ENCODE results near the gene LGALS1.
"Not testable (repeated sequence)": the region's sequence is repeated elsewhere in the genome, so short reads cannot be mapped to it uniquely, and the experiment has no call there.

LGALS1 gene

GRCh38 chr22:37697538-37697835 is 22.1 kb downstream of the LGALS1 start:
- FAIRE-seq (no peak), DNase-seq (ENCODE audit: insufficient read length, low spot score) (no peak)
- no peak for TF ChIP-seq POLR2A (IDR thresholded peaks at IDR 0.05; ENCODE audit: low read depth, low read length)

GRCh38 chr22:37701141-37701786 is 25.8 kb downstream of the LGALS1 start:
- no peak for TF ChIP-seq POLR2A (IDR thresholded peaks at IDR 0.05; ENCODE audit: low read depth, low read length)
- no peak for FAIRE-seq
- DNase-seq (ENCODE audit: insufficient read length, low spot score), result no peak

GRCh38 chr22:37703906-37704305 is 28.5 kb downstream of the LGALS1 start:
- no peak for DNase-seq (ENCODE audit: insufficient read length, low spot score)
- TF ChIP-seq POLR2A (IDR thresholded peaks at IDR 0.05; ENCODE audit: low read depth, low read length), result no peak
- FAIRE-seq, result no peak

- DNase-seq (ENCODE audit: insufficient read length, low spot score) (no peak), FAIRE-seq (no peak)
- no peak for TF ChIP-seq POLR2A (IDR thresholded peaks at IDR 0.05; ENCODE audit: low read depth, low read length)
Observed at GRCh38 chr22:37704645-37705044, 29.2 kb downstream of the LGALS1 start.

GRCh38 chr22:37705205-37705604 is 29.8 kb downstream of the LGALS1 start:
- TF ChIP-seq POLR2A (IDR thresholded peaks at IDR 0.05; ENCODE audit: low read depth, low read length), result no peak
- FAIRE-seq (no peak), DNase-seq (ENCODE audit: insufficient read length, low spot score) (no peak)

- TF ChIP-seq POLR2A (IDR thresholded peaks at IDR 0.05; ENCODE audit: low read depth, low read length), result no peak
- no peak for FAIRE-seq
- no peak for DNase-seq (ENCODE audit: insufficient read length, low spot score)
Observed at GRCh38 chr22:37708580-37709444, 33.4 kb downstream of the LGALS1 start.

- TF ChIP-seq POLR2A (IDR thresholded peaks at IDR 0.05; ENCODE audit: low read depth, low read length), result no peak
- FAIRE-seq (no peak), DNase-seq (ENCODE audit: insufficient read length, low spot score) (no peak)
Observed at GRCh38 chr22:37709445-37709765, 34.0 kb downstream of the LGALS1 start.

- TF ChIP-seq POLR2A (IDR thresholded peaks at IDR 0.05; ENCODE audit: low read depth, low read length), result no peak
Observed at GRCh38 chr22:37710675-37711074, 35.2 kb downstream of the LGALS1 start.

GRCh38 chr22:37711490-37711889 is 36.1 kb downstream of the LGALS1 start:
- no peak for TF ChIP-seq POLR2A (IDR thresholded peaks at IDR 0.05; ENCODE audit: low read depth, low read length)
- FAIRE-seq (no peak), DNase-seq (ENCODE audit: insufficient read length, low spot score) (no peak)

More at GRCh38 chr22:37710675-37711074, 35.2 kb downstream of the LGALS1 start:
- no peak for DNase-seq (ENCODE audit: insufficient read length, low spot score)
- no peak for FAIRE-seq

- no peak for DNase-seq (ENCODE audit: insufficient read length, low spot score)
- no peak for TF ChIP-seq POLR2A (IDR thresholded peaks at IDR 0.05; ENCODE audit: low read depth, low read length)
- no peak for FAIRE-seq
Observed at GRCh38 chr22:37713761-37714160, 38.3 kb downstream of the LGALS1 start.

GRCh38 chr22:37714634-37715033 is 39.2 kb downstream of the LGALS1 start:
- FAIRE-seq (no peak), DNase-seq (ENCODE audit: insufficient read length, low spot score) (no peak)
- TF ChIP-seq POLR2A (IDR thresholded peaks at IDR 0.05; ENCODE audit: low read depth, low read length), result no peak

GRCh38 chr22:37715760-37716159 is 40.3 kb downstream of the LGALS1 start:
- FAIRE-seq, result no peak
- DNase-seq (ENCODE audit: insufficient read length, low spot score), result no peak
- TF ChIP-seq POLR2A (IDR thresholded peaks at IDR 0.05; ENCODE audit: low read depth, low read length), result no peak

- FAIRE-seq (no peak), DNase-seq (ENCODE audit: insufficient read length, low spot score) (no peak)
- no peak for TF ChIP-seq POLR2A (IDR thresholded peaks at IDR 0.05; ENCODE audit: low read depth, low read length)
Observed at GRCh38 chr22:37716708-37717107, 41.3 kb downstream of the LGALS1 start.

- DNase-seq (ENCODE audit: insufficient read length, low spot score); FAIRE-seq: not testable (repeated sequence)
Observed at GRCh38 chr22:37717235-37717634, 41.8 kb downstream of the LGALS1 start.

- not testable (repeated sequence) for DNase-seq (ENCODE audit: insufficient read length, low spot score); FAIRE-seq
Observed at GRCh38 chr22:37717746-37718305, 42.4 kb downstream of the LGALS1 start.
